ENCODE measurements around the gene SRSF6.

Gene SRSF6

DNA sequence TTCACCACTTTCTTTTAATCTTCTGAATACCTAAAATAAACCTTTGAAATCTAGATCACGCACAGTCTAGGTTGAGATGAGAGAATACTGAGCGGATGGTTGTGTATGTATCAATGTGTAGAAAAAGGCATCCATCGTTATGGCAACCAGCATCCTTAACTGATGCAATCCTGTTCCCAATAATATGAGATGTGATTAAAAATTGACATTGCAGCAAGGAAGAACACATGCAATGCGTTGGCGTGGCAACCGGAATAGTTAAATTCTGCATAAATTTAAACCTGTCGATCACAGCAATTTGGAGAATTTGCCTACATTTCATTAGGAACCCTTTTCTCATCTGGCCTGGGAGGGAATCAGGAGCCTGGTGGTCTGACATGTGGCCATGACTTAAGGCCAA is 48.5 kb downstream of the SRSF6 start:
- TF ChIP-seq ZFX (IDR thresholded peaks at IDR 0.05): no peak
- TF ChIP-seq, protein P1, sequence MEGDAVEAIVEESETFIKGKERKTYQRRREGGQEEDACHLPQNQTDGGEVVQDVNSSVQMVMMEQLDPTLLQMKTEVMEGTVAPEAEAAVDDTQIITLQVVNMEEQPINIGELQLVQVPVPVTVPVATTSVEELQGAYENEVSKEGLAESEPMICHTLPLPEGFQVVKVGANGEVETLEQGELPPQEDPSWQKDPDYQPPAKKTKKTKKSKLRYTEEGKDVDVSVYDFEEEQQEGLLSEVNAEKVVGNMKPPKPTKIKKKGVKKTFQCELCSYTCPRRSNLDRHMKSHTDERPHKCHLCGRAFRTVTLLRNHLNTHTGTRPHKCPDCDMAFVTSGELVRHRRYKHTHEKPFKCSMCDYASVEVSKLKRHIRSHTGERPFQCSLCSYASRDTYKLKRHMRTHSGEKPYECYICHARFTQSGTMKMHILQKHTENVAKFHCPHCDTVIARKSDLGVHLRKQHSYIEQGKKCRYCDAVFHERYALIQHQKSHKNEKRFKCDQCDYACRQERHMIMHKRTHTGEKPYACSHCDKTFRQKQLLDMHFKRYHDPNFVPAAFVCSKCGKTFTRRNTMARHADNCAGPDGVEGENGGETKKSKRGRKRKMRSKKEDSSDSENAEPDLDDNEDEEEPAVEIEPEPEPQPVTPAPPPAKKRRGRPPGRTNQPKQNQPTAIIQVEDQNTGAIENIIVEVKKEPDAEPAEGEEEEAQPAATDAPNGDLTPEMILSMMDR (conservative IDR thresholded peaks at IDR 0.05): no peak
- H3K27ac ChIP-seq: no peak overlapping the region

DNA sequence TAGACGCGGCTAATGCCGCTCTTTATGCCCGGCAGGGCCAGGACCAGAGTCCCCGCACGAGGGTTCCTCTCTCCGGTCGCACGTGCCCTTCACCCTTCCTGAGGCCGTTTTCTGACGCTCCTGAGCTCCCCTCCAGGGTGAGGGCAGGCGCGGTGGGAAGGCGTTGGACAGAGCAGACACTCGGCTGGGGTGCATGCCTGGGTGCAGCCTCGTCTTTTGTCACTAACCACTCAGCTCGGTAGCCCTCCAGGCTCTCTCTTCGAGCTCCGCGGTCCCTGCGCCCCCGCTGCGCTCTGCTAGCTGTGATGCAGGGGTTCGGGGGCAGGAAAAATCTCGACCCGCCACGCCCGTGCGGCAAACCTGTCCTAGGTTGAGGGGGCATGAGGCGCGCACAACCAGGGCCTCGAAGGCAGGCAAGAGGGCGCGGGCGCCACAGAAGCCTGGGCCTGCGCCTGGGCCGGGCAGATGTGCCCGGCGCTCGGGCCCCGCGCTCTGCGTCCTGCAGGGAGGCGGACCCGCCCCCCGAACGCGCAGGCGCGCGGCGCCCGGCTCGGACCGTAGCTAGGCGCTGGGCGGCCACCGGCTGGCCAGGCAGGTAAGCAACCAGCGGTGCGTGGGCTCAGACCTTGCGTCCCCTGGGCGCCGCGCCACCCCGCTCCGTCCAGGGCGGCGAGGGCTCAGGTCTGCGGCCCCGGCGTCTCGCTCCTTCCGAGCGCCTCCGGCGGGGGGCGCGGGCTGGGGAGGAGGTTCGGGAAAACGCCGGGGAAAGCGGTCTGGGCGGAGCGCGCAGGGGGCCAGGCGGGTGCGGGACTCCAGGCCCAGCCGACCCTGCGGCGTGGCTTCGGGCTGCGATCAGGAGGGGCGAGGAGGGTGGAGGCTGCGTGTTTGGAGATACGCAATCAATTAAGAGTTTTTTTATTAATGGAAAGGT is 49.7 kb downstream of the SRSF6 start, which contains the start of gene L3MBTL1:
Gene L3MBTL1 (plus strand): TSS at position 548 of the 931 bp plus-strand sequence. CDS start 5,807 bp downstream, outside the sequence.
- peak within 1 kb of the TSS; percentile 31; the same call in 1 of the 2 replicates for H3K27ac ChIP-seq
- TF ChIP-seq ZFX (IDR thresholded peaks at IDR 0.05): no peak
- TF ChIP-seq, protein P1 (conservative IDR thresholded peaks at IDR 0.05): no peak; the same call in 1 of the 2 replicates

- peak overlapping the region; percentile 31; the same call in 1 of the 2 replicates for H3K27ac ChIP-seq
- TF ChIP-seq, protein P1 (conservative IDR thresholded peaks at IDR 0.05): no peak
- no peak for TF ChIP-seq ZFX (IDR thresholded peaks at IDR 0.05)
Observed at GRCh38 chr20:43508106-43508505, 50.4 kb downstream of the SRSF6 start.

GRCh38 chr20:43508604-43509040 is 50.9 kb downstream of the SRSF6 start:
- no peak overlapping the region for H3K27ac ChIP-seq
- no peak for TF ChIP-seq ZFX (IDR thresholded peaks at IDR 0.05)
- TF ChIP-seq, protein P1 (conservative IDR thresholded peaks at IDR 0.05): no peak

DNA sequence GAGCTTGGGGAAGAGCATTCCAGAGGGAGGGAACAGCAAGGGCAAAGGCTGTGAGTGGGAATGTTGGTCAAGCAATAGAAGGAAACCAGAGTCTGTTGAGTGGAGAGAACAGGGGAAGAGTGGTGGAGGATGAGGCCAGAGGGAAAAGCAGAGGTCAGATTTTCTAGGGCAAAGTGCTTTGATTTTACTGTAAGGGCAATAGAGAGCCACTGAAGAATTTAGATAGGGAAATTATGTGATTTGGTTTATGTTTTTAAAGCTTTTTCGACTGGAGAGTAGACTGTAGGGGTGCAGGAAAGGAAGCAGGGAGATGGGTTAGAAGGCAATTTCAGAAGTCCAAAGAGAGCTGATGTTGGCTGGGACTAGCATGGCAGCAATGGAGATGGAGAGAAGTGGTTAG is 54.2 kb downstream of the SRSF6 start:
- H3K27ac ChIP-seq: no peak overlapping the region
- TF ChIP-seq, protein P1 (conservative IDR thresholded peaks at IDR 0.05): no peak
- TF ChIP-seq ZFX (IDR thresholded peaks at IDR 0.05): no peak

DNA sequence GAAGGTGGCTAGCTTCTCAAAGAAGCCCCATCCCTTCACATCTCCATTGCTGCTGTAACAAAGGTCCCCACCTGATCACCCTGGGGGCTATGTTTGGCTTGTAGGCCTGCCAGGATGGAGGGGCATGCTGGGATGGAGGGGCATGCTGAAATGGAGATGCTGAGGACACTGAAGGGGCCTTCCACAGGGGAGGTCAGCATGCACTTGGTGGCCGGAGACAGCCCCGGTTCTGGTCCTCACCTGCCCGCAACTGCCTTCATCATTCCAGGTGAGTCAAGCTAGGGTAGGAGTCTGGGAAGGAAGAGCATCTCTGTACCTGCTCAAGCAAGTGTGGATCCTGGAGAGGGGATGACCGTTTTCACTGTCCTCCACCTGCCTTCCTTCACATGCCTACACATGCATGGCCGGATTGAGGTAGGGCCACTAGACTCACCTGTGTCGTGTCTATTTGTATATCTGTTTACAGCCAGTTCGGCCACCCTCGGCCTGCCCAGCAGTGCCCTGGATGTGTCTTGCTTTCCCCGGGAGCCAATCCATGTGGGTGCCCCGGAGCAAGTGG is 55.8 kb downstream of the SRSF6 start:
- peak overlapping the region; percentile 62 for H3K27ac ChIP-seq
- TF ChIP-seq, protein P1 (conservative IDR thresholded peaks at IDR 0.05): no peak
- peak; percentile 39; the same call in 1 of the 2 replicates for TF ChIP-seq ZFX (IDR thresholded peaks at IDR 0.05)

All from C4-2B (cell line).